ENCODE data around the gene UNC93B1. TPM values are rescaled to one million over a fixed set of nuclear protein-coding genes. Genes with fewer than 3 reads are reported as not detected.

The UNC93B1 gene
- total RNA-seq, 1 experiment from 2014 or later = 23.3 TPM

DNA sequence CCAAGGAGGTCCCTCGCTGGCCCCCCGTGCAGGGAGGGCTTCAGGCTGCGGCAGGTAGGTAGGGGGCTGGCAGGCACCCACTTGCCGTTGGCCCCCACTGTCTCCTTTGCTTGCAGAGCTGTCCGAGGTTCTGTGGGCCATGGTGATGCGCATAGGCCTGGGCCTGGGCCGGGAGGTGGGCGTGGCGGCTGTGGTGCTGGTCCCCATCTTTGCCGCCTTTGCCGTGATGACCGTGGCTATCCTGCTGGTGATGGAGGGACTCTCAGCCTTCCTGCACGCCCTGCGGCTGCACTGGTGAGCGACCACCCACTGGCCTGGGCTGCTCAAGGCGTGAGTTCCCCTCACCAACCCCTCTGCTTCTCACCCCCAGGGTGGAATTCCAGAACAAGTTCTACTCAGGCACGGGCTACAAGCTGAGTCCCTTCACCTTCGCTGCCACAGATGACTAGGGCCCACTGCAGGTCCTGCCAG lies 46.5 kb upstream of the UNC93B1 start:
- Mint-ChIP-seq H3K36me3 (ENCODE audit: insufficient read depth in 1 of 3, low read depth in 3 of 3) (peaks cover 3 to 24% (median 4%) of the 10 kb centered on the region in 3 experiments; a peak in 5 of 7 replicates), H3K27ac (peak overlapping the region in 2 of 3 experiments; percentile 30 to 80; a peak in 4 of 7 replicates), H3K27me3 (ENCODE audit: low read depth) (no peaks in the 10 kb centered on the region; the same call in 1 of the 2 replicates), H3K4me3 (no peak overlapping the region; a peak in 1 of 5 replicates), H3K4me1 (peaks cover 6 to 11% of the 10 kb centered on the region in 2 experiments), H3K9me3 (no peaks in the 10 kb centered on the region)
- H4K20me1 ChIP-seq (ENCODE audit: control insufficient read depth, insufficient read depth, insufficient read length) = peaks cover 2% of the 10 kb centered on the region
- no peak overlapping the region for H3K56ac ChIP-seq (ENCODE audit: insufficient read length, low read depth, low read length)
- H2BK120ac ChIP-seq (ENCODE audit: low read depth, low read length, poor library complexity, severe bottlenecking) = no peak overlapping the region
- TF ChIP-seq, protein P1, sequence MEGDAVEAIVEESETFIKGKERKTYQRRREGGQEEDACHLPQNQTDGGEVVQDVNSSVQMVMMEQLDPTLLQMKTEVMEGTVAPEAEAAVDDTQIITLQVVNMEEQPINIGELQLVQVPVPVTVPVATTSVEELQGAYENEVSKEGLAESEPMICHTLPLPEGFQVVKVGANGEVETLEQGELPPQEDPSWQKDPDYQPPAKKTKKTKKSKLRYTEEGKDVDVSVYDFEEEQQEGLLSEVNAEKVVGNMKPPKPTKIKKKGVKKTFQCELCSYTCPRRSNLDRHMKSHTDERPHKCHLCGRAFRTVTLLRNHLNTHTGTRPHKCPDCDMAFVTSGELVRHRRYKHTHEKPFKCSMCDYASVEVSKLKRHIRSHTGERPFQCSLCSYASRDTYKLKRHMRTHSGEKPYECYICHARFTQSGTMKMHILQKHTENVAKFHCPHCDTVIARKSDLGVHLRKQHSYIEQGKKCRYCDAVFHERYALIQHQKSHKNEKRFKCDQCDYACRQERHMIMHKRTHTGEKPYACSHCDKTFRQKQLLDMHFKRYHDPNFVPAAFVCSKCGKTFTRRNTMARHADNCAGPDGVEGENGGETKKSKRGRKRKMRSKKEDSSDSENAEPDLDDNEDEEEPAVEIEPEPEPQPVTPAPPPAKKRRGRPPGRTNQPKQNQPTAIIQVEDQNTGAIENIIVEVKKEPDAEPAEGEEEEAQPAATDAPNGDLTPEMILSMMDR (conservative IDR thresholded peaks at IDR 0.05) = no peak
- no peaks in the 10 kb centered on the region for H3K79me1 ChIP-seq (ENCODE audit: insufficient read depth, low read depth, low read length, poor library complexity, severe bottlenecking)
- H3K18ac ChIP-seq (ENCODE audit: insufficient read length, low read depth, low read length) = no peak overlapping the region
- no peak overlapping the region for H4K91ac ChIP-seq (ENCODE audit: insufficient read length, low read depth, low read length)
- H2BK5ac ChIP-seq (ENCODE audit: insufficient read length, low read length) = no peak overlapping the region
- H3K9ac ChIP-seq (ENCODE audit: extremely low read depth, insufficient read length, low read length) = no peak overlapping the region
- H2BK20ac ChIP-seq (ENCODE audit: low read depth, low read length, poor library complexity, severe bottlenecking) = no peak overlapping the region
- no peak overlapping the region for H3T11ph ChIP-seq (ENCODE audit: low read length)
- H3K23me2 ChIP-seq (ENCODE audit: insufficient read length, low read depth, low read length, poor library complexity, severe bottlenecking) = no peaks in the 10 kb centered on the region
- H2BK15ac ChIP-seq (ENCODE audit: low read depth, low read length) = no peak overlapping the region
- no peak overlapping the region for H3K14ac ChIP-seq (ENCODE audit: insufficient read depth, low read length)
- no peak overlapping the region for H3K4me2 ChIP-seq (ENCODE audit: insufficient read depth, insufficient read length, low read length)
- H4K8ac ChIP-seq (replicated peaks; ENCODE audit: insufficient read length, low read depth, low read length) = no peak overlapping the region
- peak; percentile 32 for DNase-seq
- no peak overlapping the region for H2AK5ac ChIP-seq (ENCODE audit: insufficient read length, low read length)
- no peak overlapping the region for H2BK12ac ChIP-seq (ENCODE audit: insufficient read length, low read depth, low read length)
- H3K23ac ChIP-seq (ENCODE audit: insufficient read length, low read depth, low read length) = no peak overlapping the region
- no peak overlapping the region for H2AFZ ChIP-seq (ENCODE audit: low read length)
- H3K27ac ChIP-seq (ENCODE audit: insufficient read length, low read depth, low read length) = no peak overlapping the region
- no peaks in the 10 kb centered on the region for H3K27me3 ChIP-seq (ENCODE audit: insufficient read depth, low read length)
- H3K4me1 ChIP-seq (ENCODE audit: insufficient read depth, low read length) = no peaks in the 10 kb centered on the region
- no peaks in the 10 kb centered on the region for H3K79me2 ChIP-seq (ENCODE audit: insufficient read depth, low read length)
- H3K9me3 ChIP-seq (ENCODE audit: control insufficient read depth, low read depth, low read length) = no peaks in the 10 kb centered on the region
- no CpG with 5 or more reads among the region's 18 CpGs for WGBS (ENCODE audit: extremely low coverage, insufficient read length, low lambda C conversion rate)
- no peak overlapping the region for H4K5ac ChIP-seq (ENCODE audit: insufficient read length, low read depth, low read length)
- no peak overlapping the region for H3K4ac ChIP-seq (ENCODE audit: low read depth, low read length)

All from H9 (cell line).